Upper lobe of right lung (tissue), 1 donor: ENCODE results near the gene BEND6. TPM values are rescaled to one million over a fixed set of nuclear protein-coding genes. Genes with fewer than 3 reads are reported as not detected.

Source experiments
- ATAC-seq: fragments of 200-7000 bp; cut with Tn5 transposase; one replicate; pipeline ENCODE4 v1.9.1; 2020; ENCODE audit warnings: mild to moderate bottlenecking, moderate library complexity
- DNase-seq: peaks from one replicate; pipeline ENCODE4 v3.0.0-alpha.2; 2020
- H3K27ac ChIP-seq: fragments of 200-600 bp; one replicate; pipeline ENCODE4 v1.8.0; 2022
- H3K27me3 ChIP-seq: fragments of 200-600 bp; one replicate; pipeline ENCODE4 v1.8.0; 2022; ENCODE audit warnings: mild to moderate bottlenecking
- H3K36me3 ChIP-seq: fragments of 200-600 bp; one replicate; pipeline ENCODE4 v1.8.0; 2022
- H3K4me1 ChIP-seq: fragments of 200-600 bp; one replicate; pipeline ENCODE4 v1.8.0; 2022
- H3K4me3 ChIP-seq: fragments of 200-600 bp; one replicate; pipeline ENCODE4 v1.8.0; 2022; ENCODE audit warnings: mild to moderate bottlenecking
- H3K9me3 ChIP-seq: fragments of 200-600 bp; one replicate; pipeline ENCODE4 v1.8.0; 2022
- intact Hi-C: fragments of 100-400 bp; cut with DNase I; formaldehyde crosslinking; loops from one replicate; pipeline ENCODE4 v1.11.0; 2022
- total RNA-seq: library from RNA; stranded (reverse); fragmentation: NEBNext Ultra II Directional; extraction: Animal tissue kit (Norgen Biotek cat#: 25700); gene quantifications from one replicate; pipeline ENCODE4 v1.2.1, GENCODE V29; 2021
- TF ChIP-seq, protein P1 (sequence below): fragments of 200-600 bp; IDR thresholded peaks from one replicate; pipeline ENCODE4 v1.8.0; 2022; ENCODE audit warnings: antibody characterized with exemption
- donor health status: DM: no; HTN: yes; CAD: no; lungs with severe emphysema.

The BEND6 gene
- total RNA-seq, 1 donor from 2014 or later: 1.2 TPM

DNA sequence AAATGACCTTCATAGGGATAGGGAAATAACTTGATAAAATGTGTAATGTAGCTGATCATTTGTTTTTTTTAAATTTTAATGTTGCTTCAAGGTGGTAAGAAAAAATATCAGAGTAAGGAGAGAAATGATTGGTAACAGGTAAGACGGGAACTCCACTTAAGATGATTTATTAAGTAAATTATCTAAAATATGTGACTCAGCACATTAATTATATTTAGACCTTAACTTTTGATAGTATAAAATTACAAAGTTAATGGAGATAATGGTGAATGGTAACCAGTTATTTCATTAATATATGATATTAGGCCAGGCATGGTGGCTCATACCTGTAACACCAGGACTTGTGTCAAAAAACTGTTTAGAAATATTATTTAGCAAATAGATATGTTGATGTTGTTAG, 10.2 kb downstream of the BEND6 start:
- H3K27me3 ChIP-seq: no peaks in the 10 kb centered on the region
- no peaks in the 10 kb centered on the region for H3K4me1 ChIP-seq
- ATAC-seq (no peak), DNase-seq (no peak)
- no peak overlapping the region for H3K27ac ChIP-seq
- no peaks in the 10 kb centered on the region for H3K36me3 ChIP-seq
- no peaks in the 10 kb centered on the region for H3K9me3 ChIP-seq
- TF ChIP-seq, protein P1, sequence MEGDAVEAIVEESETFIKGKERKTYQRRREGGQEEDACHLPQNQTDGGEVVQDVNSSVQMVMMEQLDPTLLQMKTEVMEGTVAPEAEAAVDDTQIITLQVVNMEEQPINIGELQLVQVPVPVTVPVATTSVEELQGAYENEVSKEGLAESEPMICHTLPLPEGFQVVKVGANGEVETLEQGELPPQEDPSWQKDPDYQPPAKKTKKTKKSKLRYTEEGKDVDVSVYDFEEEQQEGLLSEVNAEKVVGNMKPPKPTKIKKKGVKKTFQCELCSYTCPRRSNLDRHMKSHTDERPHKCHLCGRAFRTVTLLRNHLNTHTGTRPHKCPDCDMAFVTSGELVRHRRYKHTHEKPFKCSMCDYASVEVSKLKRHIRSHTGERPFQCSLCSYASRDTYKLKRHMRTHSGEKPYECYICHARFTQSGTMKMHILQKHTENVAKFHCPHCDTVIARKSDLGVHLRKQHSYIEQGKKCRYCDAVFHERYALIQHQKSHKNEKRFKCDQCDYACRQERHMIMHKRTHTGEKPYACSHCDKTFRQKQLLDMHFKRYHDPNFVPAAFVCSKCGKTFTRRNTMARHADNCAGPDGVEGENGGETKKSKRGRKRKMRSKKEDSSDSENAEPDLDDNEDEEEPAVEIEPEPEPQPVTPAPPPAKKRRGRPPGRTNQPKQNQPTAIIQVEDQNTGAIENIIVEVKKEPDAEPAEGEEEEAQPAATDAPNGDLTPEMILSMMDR: no peak
- no peak overlapping the region for H3K4me3 ChIP-seq
- intact Hi-C loops: no loop called here

DNA sequence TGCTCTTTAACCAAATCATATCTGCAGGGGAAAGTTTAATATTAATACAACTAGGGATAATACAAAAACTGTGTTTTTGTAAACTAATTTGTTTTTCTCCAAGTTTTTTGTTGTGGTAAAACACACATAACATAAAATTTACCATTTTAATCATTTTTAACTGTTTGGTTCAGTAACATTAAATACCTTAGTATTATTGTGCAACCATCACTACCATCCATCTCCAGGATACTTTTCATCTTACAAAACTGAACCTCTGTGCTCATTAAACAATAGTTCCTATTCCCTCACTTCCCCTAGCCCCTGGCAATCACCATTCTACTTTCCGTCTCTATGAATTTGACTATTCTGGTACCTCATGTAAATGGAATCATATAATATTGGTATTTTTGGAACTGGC, 15.9 kb downstream of the BEND6 start:
- TF ChIP-seq, protein P1: no peak
- H3K4me1 ChIP-seq: no peaks in the 10 kb centered on the region
- H3K36me3 ChIP-seq: no peaks in the 10 kb centered on the region
- no peaks in the 10 kb centered on the region for H3K27me3 ChIP-seq
- ATAC-seq (no peak), DNase-seq (no peak)
- no peaks in the 10 kb centered on the region for H3K9me3 ChIP-seq
- no peak overlapping the region for H3K4me3 ChIP-seq
- no peak overlapping the region for H3K27ac ChIP-seq
- intact Hi-C loops: no loop called here

GRCh38 chr6:56977192-56977591, 22.3 kb downstream of the BEND6 start:
- Histone ChIP-seq H3K27ac (no peak overlapping the region), H3K27me3 (no peaks in the 10 kb centered on the region), H3K36me3 (no peaks in the 10 kb centered on the region), H3K4me3 (no peak overlapping the region), H3K9me3 (no peaks in the 10 kb centered on the region), H3K4me1 (no peaks in the 10 kb centered on the region)
- TF ChIP-seq, protein P1: no peak
- no peak for DNase-seq
- intact Hi-C loops: no loop called here
- no peak for ATAC-seq

GRCh38 chr6:56978530-56978929, 23.6 kb downstream of the BEND6 start:
- ATAC-seq (no peak), DNase-seq (no peak)
- no peak overlapping the region for H3K4me3 ChIP-seq
- TF ChIP-seq, protein P1: no peak
- no peak overlapping the region for H3K27ac ChIP-seq
- H3K9me3 ChIP-seq: no peaks in the 10 kb centered on the region
- no peaks in the 10 kb centered on the region for H3K27me3 ChIP-seq
- intact Hi-C loops: no loop called here
- H3K4me1 ChIP-seq: no peaks in the 10 kb centered on the region
- H3K36me3 ChIP-seq: no peaks in the 10 kb centered on the region

- TF ChIP-seq, protein P1: no peak
- intact Hi-C loops: no loop called here
- peak; percentile 40 for ATAC-seq
These were observed 29.5 kb downstream of the BEND6 start for GRCh38 chr6:56984361-56984760.

GRCh38 chr6:56984884-56985283, 30.0 kb downstream of the BEND6 start:
- TF ChIP-seq, protein P1: no peak
- H3K4me1 ChIP-seq: no peaks in the 10 kb centered on the region
- H3K27me3 ChIP-seq: no peaks in the 10 kb centered on the region
- ATAC-seq (no peak), DNase-seq (no peak)
- no peak overlapping the region for H3K4me3 ChIP-seq
- H3K27ac ChIP-seq: no peak overlapping the region
- no peaks in the 10 kb centered on the region for H3K36me3 ChIP-seq
- intact Hi-C loops: no loop called here
- H3K9me3 ChIP-seq: no peaks in the 10 kb centered on the region

More at GRCh38 chr6:56984361-56984760, 29.5 kb downstream of the BEND6 start:
- Histone ChIP-seq H3K9me3 (no peaks in the 10 kb centered on the region), H3K4me3 (no peak overlapping the region), H3K27ac (no peak overlapping the region), H3K36me3 (no peaks in the 10 kb centered on the region), H3K27me3 (no peaks in the 10 kb centered on the region), H3K4me1 (no peaks in the 10 kb centered on the region)
- no peak for DNase-seq
